ENCODE measurements around the gene RTF2.

DNA sequence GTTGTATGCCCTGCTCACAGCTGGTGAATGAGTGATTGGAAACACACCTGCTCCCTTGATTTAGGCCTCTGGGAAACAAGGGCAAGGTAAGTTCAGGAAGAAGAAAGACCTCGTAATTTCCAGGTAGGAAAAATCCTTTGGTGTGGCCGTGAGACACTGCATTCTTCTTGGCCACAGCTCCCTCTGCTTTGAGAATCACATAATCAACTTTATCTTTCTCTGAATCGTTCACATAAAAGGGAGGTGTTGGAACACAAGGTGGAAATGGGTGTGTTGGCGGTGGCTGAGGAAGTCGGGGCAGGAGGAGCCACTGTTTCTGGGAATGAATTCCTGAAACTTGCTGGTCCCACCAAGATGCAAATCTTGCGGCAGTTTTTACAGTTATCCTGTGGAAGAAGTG lies 90.5 kb downstream of the RTF2 start:
- TF ChIP-seq, protein P1, sequence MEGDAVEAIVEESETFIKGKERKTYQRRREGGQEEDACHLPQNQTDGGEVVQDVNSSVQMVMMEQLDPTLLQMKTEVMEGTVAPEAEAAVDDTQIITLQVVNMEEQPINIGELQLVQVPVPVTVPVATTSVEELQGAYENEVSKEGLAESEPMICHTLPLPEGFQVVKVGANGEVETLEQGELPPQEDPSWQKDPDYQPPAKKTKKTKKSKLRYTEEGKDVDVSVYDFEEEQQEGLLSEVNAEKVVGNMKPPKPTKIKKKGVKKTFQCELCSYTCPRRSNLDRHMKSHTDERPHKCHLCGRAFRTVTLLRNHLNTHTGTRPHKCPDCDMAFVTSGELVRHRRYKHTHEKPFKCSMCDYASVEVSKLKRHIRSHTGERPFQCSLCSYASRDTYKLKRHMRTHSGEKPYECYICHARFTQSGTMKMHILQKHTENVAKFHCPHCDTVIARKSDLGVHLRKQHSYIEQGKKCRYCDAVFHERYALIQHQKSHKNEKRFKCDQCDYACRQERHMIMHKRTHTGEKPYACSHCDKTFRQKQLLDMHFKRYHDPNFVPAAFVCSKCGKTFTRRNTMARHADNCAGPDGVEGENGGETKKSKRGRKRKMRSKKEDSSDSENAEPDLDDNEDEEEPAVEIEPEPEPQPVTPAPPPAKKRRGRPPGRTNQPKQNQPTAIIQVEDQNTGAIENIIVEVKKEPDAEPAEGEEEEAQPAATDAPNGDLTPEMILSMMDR (IDR thresholded peaks at IDR 0.05) = no peak
- no peak for TF ChIP-seq EZH2 (IDR thresholded peaks at IDR 0.05)
